ENCODE data around the gene CEACAM16.
"Not testable (repeated sequence)": the region's sequence is repeated elsewhere in the genome, so short reads cannot be mapped to it uniquely, and the experiment has no call there.

DNA sequence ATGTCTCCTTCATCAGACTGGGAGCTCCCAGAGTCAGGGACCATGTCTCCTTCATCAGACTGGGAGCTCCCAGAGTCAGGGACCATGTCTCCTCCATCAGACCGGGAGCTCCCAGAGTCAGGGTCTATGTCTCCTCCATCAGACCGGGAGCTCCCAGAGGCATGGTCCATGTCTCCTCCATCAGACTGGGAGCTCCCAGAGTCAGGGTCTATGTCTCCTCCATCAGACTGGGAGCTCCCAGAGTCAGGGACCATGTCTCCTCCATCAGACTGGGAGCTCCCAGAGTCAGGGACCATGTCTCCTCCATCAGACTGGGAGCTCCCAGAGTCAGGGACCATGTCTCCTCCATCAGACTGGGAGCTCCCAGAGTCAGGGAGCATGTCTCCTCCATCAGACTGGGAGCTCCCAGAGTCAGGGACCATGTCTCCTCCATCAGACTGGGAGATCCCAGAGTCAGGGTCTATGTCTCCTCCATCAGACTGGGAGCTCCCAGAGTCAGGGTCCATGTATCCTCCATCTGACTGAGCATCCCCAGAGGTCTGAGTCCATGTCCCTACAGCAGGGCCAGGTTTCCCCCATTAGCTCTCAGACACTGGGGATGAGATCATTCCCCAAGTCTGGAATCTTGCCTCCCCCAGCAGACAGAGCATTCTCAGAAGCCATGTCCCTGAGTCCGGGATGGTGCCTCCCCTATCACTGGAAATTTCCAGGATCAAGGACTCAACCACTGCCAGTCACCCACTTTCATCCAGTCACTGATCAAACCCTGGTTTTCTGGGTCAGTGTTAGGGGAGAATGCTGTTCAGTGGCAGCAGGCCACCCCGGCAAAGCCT, 10.7 kb downstream of the CEACAM16 start:
- TF ChIP-seq, protein P1, sequence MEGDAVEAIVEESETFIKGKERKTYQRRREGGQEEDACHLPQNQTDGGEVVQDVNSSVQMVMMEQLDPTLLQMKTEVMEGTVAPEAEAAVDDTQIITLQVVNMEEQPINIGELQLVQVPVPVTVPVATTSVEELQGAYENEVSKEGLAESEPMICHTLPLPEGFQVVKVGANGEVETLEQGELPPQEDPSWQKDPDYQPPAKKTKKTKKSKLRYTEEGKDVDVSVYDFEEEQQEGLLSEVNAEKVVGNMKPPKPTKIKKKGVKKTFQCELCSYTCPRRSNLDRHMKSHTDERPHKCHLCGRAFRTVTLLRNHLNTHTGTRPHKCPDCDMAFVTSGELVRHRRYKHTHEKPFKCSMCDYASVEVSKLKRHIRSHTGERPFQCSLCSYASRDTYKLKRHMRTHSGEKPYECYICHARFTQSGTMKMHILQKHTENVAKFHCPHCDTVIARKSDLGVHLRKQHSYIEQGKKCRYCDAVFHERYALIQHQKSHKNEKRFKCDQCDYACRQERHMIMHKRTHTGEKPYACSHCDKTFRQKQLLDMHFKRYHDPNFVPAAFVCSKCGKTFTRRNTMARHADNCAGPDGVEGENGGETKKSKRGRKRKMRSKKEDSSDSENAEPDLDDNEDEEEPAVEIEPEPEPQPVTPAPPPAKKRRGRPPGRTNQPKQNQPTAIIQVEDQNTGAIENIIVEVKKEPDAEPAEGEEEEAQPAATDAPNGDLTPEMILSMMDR (IDR thresholded peaks at IDR 0.05 in 8 of 11, conservative IDR thresholded peaks at IDR 0.05 in 3 of 11) = not testable (repeated sequence)
- not testable (repeated sequence) for TF ChIP-seq POLR2A, POLR2AphosphoS5 (IDR thresholded peaks at IDR 0.05)
